Dendritic cell treated with granulocyte-macrophage colony-stimulating factor and Interleukin-4, amounts not matched to agents 40 ng/mL and 50 ng/mL, for 4 days (primary cell): ENCODE results near the gene SAMD4B.
A peak's percentile ranks its signal among the peaks of the same experiment; 100 is the strongest.

Experiments used
- H3K27ac Mint-ChIP-seq: one replicate; pipeline ENCODE4 v1.8.0; 2022; ENCODE audit warnings: mild to moderate bottlenecking, mixed read lengths
- H3K27me3 Mint-ChIP-seq: one replicate; pipeline ENCODE4 v1.8.0; 2022; ENCODE audit warnings: mild to moderate bottlenecking, mixed read lengths
- H3K36me3 Mint-ChIP-seq: one replicate; pipeline ENCODE4 v1.8.0; 2022; ENCODE audit warnings: low read depth, mixed read lengths
- H3K4me1 Mint-ChIP-seq: one replicate; pipeline ENCODE4 v1.8.0; 2022; ENCODE audit warnings: low read depth, mixed read lengths
- H3K4me3 Mint-ChIP-seq: one replicate; pipeline ENCODE4 v1.8.0; 2022; ENCODE audit warnings: mild to moderate bottlenecking, moderate library complexity, mixed read lengths
- H3K9me3 Mint-ChIP-seq: one replicate; pipeline ENCODE4 v1.8.0; 2022; ENCODE audit warnings: mixed read lengths
- intact Hi-C: fragments of 100-400 bp; cut with micrococcal nuclease; formaldehyde crosslinking; loops from one replicate; pipeline ENCODE4 v1.15.0; 2022

SAMD4B gene

DNA sequence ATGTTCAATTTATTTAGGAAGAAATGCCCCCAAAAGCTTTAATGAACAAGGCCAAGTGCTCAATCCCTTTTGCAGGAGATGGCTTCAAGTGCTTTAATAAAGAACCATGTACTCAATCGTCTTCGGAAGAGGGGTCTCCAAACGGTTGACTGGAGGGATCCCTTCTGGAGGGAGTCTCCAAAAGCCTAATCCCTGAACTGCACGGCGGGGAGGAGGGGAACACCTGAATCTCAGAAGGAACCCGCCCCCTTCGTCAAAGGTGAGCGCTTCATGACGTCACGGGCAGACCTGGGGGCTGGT is 48.2 kb downstream of the SAMD4B start:
- H3K4me1 Mint-ChIP-seq: peaks cover 57% of the 10 kb centered on the region
- intact Hi-C loops: loop anchor here (2.0 kb wide), 1 partner anchor 48 kb away; the partner anchor contains the start of gene SAMD4B
- peaks cover 80% of the 10 kb centered on the region for H3K36me3 Mint-ChIP-seq
- peak overlapping the region; percentile 98 for H3K27ac Mint-ChIP-seq
- H3K27me3 Mint-ChIP-seq: no peaks in the 10 kb centered on the region
- H3K9me3 Mint-ChIP-seq: no peaks in the 10 kb centered on the region
- H3K4me3 Mint-ChIP-seq: peak overlapping the region; percentile 99

DNA sequence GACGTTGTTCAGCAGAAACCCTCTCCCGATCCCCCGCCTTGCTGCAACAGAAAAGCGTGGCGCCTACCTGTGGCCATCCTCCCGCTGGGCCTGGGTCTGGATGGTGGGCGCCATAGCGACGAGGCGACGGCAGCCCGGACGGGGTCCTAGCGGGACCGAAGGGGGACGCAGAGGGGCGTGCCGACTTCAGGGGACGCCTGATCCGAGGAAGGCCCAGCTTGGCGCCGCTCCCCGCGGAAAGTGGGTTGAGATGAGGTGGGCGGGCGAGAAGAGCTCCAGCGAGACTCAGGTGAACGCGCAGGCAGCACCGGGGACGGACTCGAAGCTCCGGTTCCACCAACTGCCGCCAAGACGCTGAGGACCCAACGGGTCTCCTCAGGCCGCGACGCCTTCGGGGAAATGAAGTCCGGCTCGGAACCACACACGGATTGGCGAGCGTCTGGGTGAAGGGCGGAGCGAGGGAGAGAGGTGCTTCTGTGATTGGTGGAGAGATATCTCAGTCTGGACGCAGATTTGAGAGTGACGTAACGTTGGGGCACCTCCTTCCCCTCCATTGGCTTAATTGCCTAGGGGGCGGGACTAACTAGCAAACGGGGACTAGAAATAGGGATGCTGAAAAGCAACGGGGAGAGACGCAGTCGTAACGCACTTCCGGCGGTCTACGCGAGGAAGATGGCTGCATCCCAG is 48.7 kb downstream of the SAMD4B start, which contains the start of the genes MED29 and PAF1:
TSS of gene MED29 (plus strand) at position 628 of the 687 bp plus-strand sequence. CDS start at position 673, 45 bp downstream.
TSS of gene PAF1 (minus strand) at position 356 of the 687 bp plus-strand sequence. CDS start at position 114, 242 bp downstream.
- Mint-ChIP-seq H3K27ac (peak within 1 kb of the TSS; percentile 98), H3K27me3 (no peaks in the 10 kb centered on the region), H3K36me3 (peaks cover 80% of the 10 kb centered on the region), H3K4me3 (peak within 1 kb of the TSS; percentile 99), H3K4me1 (peaks cover 57% of the 10 kb centered on the region), H3K9me3 (no peaks in the 10 kb centered on the region)
- intact Hi-C loops: loop anchor here (2.0 kb wide), 1 partner anchor 48 kb away; the partner anchor contains the start of gene SAMD4B

DNA sequence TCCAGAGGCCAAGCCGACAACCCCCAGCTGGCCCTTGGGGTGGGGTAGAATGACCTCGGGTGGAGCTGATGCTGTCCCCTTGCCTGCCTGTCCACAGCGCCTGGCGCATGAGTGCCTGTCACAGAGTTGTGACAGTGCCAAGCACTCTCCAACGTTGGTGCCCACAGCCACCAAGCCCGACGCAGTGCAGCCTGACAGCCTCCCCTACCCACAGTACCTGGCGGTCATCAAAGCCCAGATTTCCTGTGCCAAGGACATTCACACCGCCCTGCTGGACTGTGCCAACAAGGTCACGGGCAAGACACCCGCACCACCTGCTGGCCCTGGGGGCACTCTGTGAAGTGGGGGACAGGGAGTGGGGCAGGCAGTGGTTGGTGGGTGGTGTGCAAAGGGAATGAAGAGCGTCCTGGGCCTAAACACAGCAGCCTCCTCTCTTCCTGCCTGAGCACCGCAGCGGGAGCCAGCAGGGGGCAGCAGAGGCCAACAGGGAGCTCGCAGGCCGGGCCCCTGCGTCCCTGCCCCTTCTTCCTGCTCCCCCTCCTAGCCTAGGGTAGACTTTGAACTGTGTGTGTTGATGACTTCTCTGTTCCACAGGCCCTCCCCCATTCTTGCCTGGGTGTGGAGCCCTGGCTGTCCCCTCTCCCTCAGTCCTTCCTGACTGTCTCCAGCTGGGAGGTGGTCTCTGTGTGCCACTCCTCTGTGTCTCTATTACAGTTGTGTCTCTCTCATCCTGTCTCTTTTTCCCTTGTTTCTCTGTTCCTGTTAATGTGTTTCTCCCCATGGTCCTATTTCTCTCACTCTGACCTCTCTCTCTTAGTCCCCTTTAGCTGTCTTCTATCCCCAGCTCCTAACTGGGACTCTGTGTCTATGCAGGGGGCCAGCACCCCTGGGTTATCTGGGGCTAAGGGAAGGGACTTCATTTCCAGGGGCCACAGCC is 55.4 kb downstream of the SAMD4B start:
- Mint-ChIP-seq H3K4me1 (peaks cover 80% of the 10 kb centered on the region), H3K36me3 (peaks cover 58% of the 10 kb centered on the region), H3K27ac (peak overlapping the region; percentile 99), H3K4me3 (peak overlapping the region; percentile 60), H3K9me3 (no peaks in the 10 kb centered on the region), H3K27me3 (no peaks in the 10 kb centered on the region)
- intact Hi-C loops: loop anchor here (1.0 to 2.0 kb wide), 3 partner anchors 9 to 33 kb away; partner anchors contain the start of genes PLEKHG2 and ZFP36

DNA sequence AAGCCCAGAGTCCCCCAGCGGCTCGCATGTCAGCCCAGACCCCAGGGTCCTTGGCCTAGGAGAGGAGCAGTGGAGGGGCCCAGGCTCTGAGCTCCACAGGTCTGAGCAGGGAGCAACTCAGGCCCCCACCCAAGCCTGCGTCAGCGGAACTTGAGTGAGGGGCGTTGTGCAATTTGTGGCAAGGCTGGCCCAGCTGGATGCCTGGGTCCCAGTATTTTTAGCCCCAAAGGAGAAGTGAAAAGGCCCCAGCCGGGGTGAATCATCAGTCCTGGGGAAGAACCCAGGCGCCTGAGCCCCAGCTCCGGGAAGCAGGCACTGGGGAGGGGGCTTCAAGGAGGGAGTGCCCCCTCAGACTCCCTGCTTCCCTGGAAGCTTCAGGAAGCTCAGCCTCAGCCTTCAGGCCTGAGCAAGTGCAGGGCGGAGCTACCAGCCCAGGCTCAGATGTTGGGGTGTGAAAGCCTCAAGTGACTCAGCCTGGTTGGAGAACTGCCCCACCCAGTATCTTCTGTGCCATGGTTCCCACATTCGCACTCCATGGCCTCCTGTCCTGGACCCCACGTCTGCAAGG is 56.2 kb downstream of the SAMD4B start:
- intact Hi-C loops: loop anchor here (1.0 to 2.0 kb wide), 3 partner anchors 8 to 32 kb away; partner anchors contain the start of genes PLEKHG2 and ZFP36
- Mint-ChIP-seq H3K27me3 (no peaks in the 10 kb centered on the region), H3K4me3 (peak overlapping the region; percentile 60), H3K27ac (peak overlapping the region; percentile 99), H3K9me3 (no peaks in the 10 kb centered on the region), H3K4me1 (peaks cover 85% of the 10 kb centered on the region), H3K36me3 (peaks cover 56% of the 10 kb centered on the region)

- intact Hi-C loops: loop anchor here (2.0 kb wide), 1 partner anchor 31 kb away; no protein-coding TSS in a partner anchor
- H3K4me1 Mint-ChIP-seq: peaks cover 86% of the 10 kb centered on the region
- no peaks in the 10 kb centered on the region for H3K27me3 Mint-ChIP-seq
- peak overlapping the region; percentile 35 for H3K4me3 Mint-ChIP-seq
- H3K27ac Mint-ChIP-seq: peak overlapping the region; percentile 99
- H3K9me3 Mint-ChIP-seq: no peaks in the 10 kb centered on the region
- peaks cover 45% of the 10 kb centered on the region for H3K36me3 Mint-ChIP-seq
Measured at GRCh38 chr19:39399668-39400050, 57.4 kb downstream of the SAMD4B start.

DNA sequence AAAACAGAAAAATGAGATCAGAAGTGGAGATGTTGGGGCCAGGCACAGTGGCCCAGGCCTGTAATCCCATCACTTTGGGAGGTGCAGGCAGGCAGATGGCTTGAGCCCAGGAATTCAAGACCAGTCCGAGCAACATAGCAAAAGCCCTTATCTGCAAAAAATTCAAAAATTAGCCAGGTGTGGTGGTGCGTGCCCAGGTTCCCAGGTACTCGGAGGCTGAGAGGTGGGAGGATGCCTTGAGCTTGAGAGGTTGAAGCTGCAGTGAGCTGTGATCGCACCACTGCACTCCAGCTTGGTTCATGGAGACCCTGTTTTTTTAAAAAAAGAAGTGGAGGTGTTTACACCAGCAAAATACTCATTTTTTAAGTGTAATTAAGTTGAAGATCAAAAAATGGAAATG is 57.8 kb downstream of the SAMD4B start:
- peaks cover 87% of the 10 kb centered on the region for H3K4me1 Mint-ChIP-seq
- intact Hi-C loops: no loop called here
- H3K27me3 Mint-ChIP-seq: no peaks in the 10 kb centered on the region
- H3K27ac Mint-ChIP-seq: peak overlapping the region; percentile 99
- peaks cover 41% of the 10 kb centered on the region for H3K36me3 Mint-ChIP-seq
- H3K4me3 Mint-ChIP-seq: no peak overlapping the region
- H3K9me3 Mint-ChIP-seq: no peaks in the 10 kb centered on the region

GRCh38 chr19:39401070-39401548 is 58.9 kb downstream of the SAMD4B start:
- H3K27me3 Mint-ChIP-seq: no peaks in the 10 kb centered on the region
- intact Hi-C loops: no loop called here
- H3K4me1 Mint-ChIP-seq: peaks cover 88% of the 10 kb centered on the region
- no peaks in the 10 kb centered on the region for H3K9me3 Mint-ChIP-seq
- H3K27ac Mint-ChIP-seq: peak overlapping the region; percentile 98
- H3K4me3 Mint-ChIP-seq: peak overlapping the region; percentile 17
- peaks cover 32% of the 10 kb centered on the region for H3K36me3 Mint-ChIP-seq

DNA sequence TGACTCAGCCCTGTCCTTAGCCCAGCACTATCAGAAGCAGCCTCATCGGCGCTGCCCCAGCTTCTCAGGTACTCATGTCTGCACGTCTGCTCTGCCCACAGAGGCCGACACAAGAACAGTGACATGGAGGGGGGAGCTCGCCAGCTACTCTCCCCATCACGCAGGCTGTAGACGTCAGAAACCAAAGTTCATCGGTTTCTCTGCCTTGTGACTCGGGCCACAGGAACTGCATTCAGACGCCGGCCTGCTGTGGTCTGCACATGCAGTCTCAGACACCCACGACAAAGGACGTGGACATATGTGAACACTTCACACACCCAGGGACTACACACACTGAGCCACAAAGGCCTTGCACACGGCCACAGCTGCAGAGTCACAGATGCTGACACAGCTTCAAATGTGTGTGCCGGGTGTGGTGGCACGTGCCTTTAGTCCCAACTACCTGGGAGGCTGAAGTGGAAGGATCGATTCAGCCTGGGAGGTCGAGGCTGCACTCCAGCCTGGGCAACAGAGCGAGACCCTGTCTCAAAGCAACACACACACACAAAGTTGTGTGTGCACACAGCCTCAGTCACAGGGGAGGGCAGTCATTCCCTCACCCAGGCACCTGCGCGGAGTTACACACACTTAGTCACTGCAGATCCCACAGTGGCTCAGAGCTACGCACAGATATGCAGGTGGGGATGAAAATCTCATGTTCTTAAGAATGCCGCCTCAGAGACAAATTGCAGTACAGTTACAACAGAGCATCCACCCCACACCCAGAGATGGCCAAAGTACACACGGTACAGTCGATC is 59.5 kb downstream of the SAMD4B start:
- Mint-ChIP-seq H3K36me3 (peaks cover 32% of the 10 kb centered on the region), H3K27ac (peak overlapping the region; percentile 98), H3K4me1 (peaks cover 92% of the 10 kb centered on the region), H3K9me3 (no peaks in the 10 kb centered on the region), H3K27me3 (no peaks in the 10 kb centered on the region), H3K4me3 (peak overlapping the region; percentile 86)
- intact Hi-C loops: no loop called here

DNA sequence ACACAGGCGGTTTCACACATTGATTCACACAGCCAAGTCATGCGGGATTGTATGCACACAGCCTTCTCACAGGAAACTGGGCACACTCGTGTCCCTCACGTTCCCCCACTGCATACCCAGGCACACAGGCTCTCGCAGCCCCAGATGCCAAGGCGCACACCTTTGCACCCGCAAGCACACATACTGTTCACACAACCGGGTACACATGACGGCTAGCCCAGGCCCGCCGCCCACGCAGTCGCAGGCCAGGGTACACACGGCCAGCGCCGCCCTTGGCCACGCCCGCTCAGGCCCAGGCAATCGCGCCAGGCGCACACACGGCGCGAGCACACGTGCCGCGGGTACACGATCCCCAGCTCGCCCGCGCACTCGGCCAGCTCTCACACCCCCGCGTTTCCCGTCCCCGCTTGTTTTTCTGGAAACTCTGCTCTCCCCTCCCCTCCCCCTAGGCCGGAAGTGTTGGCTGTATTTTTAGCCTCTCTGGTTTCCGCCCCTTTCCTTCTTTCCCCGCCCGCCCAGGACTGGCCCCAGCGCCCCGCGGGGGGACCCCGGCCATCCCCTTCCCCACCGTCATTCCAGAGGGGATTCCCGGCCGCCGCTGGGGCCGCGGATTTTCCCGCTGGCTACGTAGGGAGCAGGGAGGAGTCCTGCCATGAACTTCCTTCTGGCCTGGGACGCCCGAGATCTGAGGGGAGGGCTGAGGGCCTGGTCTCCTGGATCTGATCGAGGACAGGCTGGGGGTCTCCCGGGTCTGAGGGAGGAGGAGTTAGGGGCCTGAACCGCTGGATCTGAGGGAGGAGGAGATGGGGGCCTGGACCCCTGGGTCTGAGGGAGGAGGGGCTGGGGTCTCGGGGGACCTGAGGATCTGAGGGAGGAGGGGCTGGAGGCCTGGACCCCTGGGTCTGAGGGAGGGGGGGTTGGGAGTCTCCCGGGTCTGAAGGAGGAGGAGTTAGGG is 60.4 kb downstream of the SAMD4B start:
- H3K4me1 Mint-ChIP-seq: peaks cover 83% of the 10 kb centered on the region

GRCh38 chr19:39403331-39404312 is 61.4 kb downstream of the SAMD4B start:
- Mint-ChIP-seq H3K4me3 (peak overlapping the region; percentile 86), H3K36me3 (peaks cover 45% of the 10 kb centered on the region), H3K4me1 (peaks cover 73% of the 10 kb centered on the region), H3K27me3 (no peaks in the 10 kb centered on the region), H3K9me3 (no peaks in the 10 kb centered on the region), H3K27ac (peak overlapping the region; percentile 98)
- intact Hi-C loops: no loop called here

More for the DNA sequence above, 60.4 kb downstream of the SAMD4B start:
- Mint-ChIP-seq H3K36me3 (peaks cover 35% of the 10 kb centered on the region), H3K9me3 (no peaks in the 10 kb centered on the region), H3K4me3 (peak overlapping the region; percentile 86), H3K27ac (peak overlapping the region; percentile 98), H3K27me3 (no peaks in the 10 kb centered on the region)
- intact Hi-C loops: no loop called here

DNA sequence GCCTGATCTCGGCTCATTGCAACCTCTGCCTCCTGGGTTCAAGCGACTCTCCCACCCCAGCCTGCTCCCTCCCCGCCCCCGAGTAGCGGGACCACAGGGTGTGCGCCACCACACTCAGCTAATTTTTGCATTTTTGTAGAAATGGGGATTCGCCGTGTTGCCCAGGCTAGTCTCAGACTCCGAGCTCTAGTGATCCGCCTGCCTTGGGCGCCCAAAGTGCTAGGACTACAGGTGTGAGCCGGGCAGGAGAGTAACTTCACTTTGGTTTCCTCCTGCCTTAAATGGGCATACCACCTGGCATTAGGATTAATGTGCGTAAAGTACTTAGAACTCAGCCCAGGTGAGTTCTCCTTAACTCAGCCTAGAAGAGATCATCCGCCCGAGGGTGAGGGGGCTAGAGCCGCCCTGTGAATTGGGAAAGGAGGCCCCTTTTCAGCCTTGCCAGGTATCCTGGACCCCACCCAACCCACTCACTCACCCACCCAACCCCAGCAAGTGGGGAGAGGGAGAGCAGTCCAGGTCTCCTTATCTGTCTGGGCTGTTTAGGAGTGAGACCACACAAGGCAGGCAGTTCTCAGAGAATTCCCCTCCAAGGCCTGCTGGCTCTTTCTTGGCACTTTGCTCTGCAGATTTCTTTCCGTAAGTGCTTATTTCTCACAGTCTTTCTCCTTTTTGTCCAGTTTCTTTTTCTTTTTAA is 63.2 kb downstream of the SAMD4B start:
- H3K4me3 Mint-ChIP-seq: peak overlapping the region; percentile 99
- H3K4me1 Mint-ChIP-seq: peaks cover 61% of the 10 kb centered on the region
- intact Hi-C loops: no loop called here

More for the DNA sequence above, 63.2 kb downstream of the SAMD4B start:
- Mint-ChIP-seq H3K36me3 (peaks cover 52% of the 10 kb centered on the region), H3K27me3 (no peaks in the 10 kb centered on the region), H3K9me3 (no peaks in the 10 kb centered on the region), H3K27ac (peak overlapping the region; percentile 98)
